ENCODE results near the gene GNA14.

DNA sequence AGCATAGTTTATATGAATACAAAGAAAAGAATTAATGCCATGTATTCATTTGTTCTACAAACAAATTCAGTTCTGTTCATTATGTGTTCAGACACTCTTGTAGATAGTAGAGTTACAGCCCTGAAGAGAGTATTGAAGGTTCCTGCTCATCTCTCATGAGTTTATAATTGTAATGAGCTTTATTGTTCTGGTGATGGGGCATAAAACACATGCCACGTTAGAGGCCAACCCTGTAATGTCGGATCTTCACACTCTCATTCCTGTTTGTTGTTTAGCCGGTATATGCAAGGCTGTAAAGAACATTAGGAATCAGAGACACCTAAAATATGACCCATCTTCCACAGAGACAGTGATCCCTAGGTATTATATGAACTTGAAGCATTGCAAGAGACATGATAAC, 256.3 kb downstream of the GNA14 start:
- TF ChIP-seq CTCF (conservative IDR thresholded peaks at IDR 0.05) (no peak), ZFX (IDR thresholded peaks at IDR 0.05) (no peak)
